Brain microvascular endothelial cell (primary cell): ENCODE measurements around the gene BCCIP.

Experiments
- DNase-seq: peaks from one replicate; pipeline ENCODE4 v3.0.0-alpha.2; 2020
- H3K27ac ChIP-seq: fragments of 250-450 bp; sonication (Bioruptor Pico); 2 replicates; pipeline ENCODE4 v1.5.1; 2020; ENCODE audit warnings: mild to moderate bottlenecking, moderate library complexity
- H3K27me3 ChIP-seq: fragments of 250-450 bp; sonication (Bioruptor Pico); replicated peaks from 2 replicates; pipeline ENCODE4 v1.5.1; 2020; ENCODE audit warnings: mild to moderate bottlenecking
- H3K36me3 ChIP-seq: fragments of 250-450 bp; sonication (Bioruptor Pico); replicated peaks from 2 replicates; pipeline ENCODE4 v1.5.1; 2020; ENCODE audit warnings: mild to moderate bottlenecking
- H3K4me3 ChIP-seq: 2 replicates; pipeline ENCODE4 v1.5.1; 2011; ENCODE audit warnings: low read depth, mild to moderate bottlenecking, control low read depth, low read length, moderate library complexity
- in situ Hi-C: cut with HindIII; loops from 2 replicates; pipeline ENCODE4 v1.10.0; 2017; ENCODE audit warnings: low sequenced_read_pairs, low pct_ligation_motif_present
- TF ChIP-seq, protein P1 (sequence below): IDR thresholded peaks from 2 replicates; pipeline ENCODE4 v1.5.1; 2011; ENCODE audit warnings: low read depth, mild to moderate bottlenecking, moderate library complexity, low read length, control low read depth, inconsistent platforms; ENCODE audit errors: missing control alignments

The BCCIP gene

DNA sequence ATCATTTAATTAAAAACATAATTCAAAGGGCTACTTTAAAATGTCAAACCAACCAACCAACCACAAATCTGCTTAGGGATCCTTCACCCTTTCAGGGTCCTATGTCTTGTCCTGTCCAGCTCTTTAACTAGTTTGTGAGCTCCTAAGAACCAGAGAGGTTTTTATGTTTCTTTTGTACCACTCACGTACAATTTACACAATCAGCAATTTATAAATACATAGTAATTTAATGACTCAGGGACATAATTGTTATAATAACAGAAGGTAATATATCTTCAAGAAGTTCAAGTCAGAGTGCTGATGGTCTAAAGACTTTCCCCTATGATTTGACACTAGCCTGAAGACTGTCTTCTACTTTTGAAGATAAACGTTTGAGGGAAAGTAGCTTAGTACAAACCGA lies 41.8 kb downstream of the BCCIP start:
- TF ChIP-seq, protein P1, sequence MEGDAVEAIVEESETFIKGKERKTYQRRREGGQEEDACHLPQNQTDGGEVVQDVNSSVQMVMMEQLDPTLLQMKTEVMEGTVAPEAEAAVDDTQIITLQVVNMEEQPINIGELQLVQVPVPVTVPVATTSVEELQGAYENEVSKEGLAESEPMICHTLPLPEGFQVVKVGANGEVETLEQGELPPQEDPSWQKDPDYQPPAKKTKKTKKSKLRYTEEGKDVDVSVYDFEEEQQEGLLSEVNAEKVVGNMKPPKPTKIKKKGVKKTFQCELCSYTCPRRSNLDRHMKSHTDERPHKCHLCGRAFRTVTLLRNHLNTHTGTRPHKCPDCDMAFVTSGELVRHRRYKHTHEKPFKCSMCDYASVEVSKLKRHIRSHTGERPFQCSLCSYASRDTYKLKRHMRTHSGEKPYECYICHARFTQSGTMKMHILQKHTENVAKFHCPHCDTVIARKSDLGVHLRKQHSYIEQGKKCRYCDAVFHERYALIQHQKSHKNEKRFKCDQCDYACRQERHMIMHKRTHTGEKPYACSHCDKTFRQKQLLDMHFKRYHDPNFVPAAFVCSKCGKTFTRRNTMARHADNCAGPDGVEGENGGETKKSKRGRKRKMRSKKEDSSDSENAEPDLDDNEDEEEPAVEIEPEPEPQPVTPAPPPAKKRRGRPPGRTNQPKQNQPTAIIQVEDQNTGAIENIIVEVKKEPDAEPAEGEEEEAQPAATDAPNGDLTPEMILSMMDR: no peak
- no peaks in the 10 kb centered on the region for H3K27me3 ChIP-seq
- H3K4me3 ChIP-seq: no peak overlapping the region
- H3K27ac ChIP-seq: no peak overlapping the region
- H3K36me3 ChIP-seq: peaks cover 13% of the 10 kb centered on the region
- DNase-seq: no peak
- in situ Hi-C loops: no loop called here

DNA sequence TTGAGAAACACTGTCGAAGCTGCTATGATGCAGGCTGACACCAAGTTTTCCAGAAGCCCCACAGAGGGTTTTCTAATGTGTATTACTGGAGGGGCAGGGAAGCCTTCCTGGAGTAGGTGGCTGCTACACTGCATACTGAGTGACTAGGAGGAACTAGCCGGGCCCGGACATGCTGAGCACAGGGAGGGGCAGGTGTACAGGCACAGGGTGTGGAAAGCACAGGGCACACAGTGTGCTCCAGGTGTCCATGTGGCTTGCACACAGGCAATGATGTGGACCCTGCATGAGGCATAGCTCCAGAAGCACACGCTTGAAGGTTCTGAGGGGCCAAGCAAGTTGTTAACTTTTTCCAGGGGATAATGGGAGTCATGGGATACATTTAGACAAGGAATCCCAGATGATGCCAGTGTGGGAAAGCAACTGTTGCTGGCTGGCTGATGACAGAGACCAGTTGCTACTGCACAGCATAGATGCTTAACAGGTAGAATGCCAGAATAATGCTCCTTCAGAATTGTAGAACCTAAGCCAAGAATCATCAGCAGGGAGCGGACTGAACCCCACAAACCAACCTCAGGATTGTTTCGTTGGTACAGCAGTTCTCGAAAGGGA lies 43.2 kb downstream of the BCCIP start:
- H3K36me3 ChIP-seq: peaks cover 13% of the 10 kb centered on the region
- no peak for DNase-seq
- in situ Hi-C loops: no loop called here

DNA sequence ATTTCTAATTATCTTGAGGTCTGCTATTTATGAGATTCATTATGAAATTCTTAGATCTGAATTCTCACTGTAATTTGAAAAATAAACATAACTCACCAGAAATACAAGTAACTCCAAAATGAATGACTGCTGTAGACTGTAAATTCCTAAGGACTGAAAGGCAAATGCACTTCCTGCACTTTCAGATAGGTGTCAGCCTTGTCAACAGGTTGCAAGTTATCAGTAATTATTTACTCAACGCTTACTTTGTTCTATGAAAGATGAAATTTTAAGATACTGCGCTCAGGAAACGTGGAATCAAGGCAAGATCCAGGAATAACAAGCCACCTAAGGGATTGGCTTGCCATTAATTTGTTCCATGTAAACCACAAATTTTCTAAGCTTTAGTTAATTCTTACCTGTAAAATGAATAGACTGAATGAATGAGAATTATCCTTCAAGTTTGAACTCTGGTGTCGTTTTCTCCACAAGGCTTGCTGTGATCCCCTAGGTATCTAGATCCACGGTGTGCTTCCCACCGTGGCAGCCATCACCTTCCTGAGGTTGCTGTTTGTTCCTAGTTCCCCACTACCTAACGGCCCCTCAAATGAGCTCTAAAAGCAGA lies 45.1 kb downstream of the BCCIP start:
- peak; percentile 49 for DNase-seq
- no peaks in the 10 kb centered on the region for H3K27me3 ChIP-seq
- peaks cover 13% of the 10 kb centered on the region for H3K36me3 ChIP-seq
- no peak overlapping the region for H3K4me3 ChIP-seq
- in situ Hi-C loops: no loop called here
- no peak overlapping the region for H3K27ac ChIP-seq
- TF ChIP-seq, protein P1: peak; percentile 79

More for the DNA sequence above, 43.2 kb downstream of the BCCIP start:
- TF ChIP-seq, protein P1: no peak
- Histone ChIP-seq H3K27me3 (no peaks in the 10 kb centered on the region), H3K27ac (no peak overlapping the region), H3K4me3 (no peak overlapping the region)

DNA sequence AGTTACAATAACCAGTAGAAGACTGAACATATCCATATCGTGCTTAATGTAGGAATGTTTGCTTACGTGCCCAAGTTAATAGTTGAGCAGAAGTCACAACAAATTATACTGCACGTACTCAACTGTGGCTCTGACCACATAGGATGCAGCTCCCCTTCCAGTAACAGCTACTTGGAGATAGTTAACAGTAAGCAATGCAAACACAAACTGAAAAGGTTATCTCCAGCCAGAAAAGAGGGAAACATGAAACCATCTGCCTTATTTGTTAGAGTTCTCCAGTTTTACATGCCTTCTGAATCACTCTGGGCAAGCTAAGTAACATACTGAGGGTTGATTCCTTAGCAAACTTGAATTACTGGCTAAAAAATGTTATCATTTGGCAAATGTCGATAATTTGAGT lies 48.0 kb downstream of the BCCIP start:
- Histone ChIP-seq H3K27ac (no peak overlapping the region), H3K4me3 (no peak overlapping the region), H3K36me3 (peaks cover 5% of the 10 kb centered on the region), H3K27me3 (no peaks in the 10 kb centered on the region)
- DNase-seq: no peak
- in situ Hi-C loops: no loop called here
- TF ChIP-seq, protein P1: no peak

DNA sequence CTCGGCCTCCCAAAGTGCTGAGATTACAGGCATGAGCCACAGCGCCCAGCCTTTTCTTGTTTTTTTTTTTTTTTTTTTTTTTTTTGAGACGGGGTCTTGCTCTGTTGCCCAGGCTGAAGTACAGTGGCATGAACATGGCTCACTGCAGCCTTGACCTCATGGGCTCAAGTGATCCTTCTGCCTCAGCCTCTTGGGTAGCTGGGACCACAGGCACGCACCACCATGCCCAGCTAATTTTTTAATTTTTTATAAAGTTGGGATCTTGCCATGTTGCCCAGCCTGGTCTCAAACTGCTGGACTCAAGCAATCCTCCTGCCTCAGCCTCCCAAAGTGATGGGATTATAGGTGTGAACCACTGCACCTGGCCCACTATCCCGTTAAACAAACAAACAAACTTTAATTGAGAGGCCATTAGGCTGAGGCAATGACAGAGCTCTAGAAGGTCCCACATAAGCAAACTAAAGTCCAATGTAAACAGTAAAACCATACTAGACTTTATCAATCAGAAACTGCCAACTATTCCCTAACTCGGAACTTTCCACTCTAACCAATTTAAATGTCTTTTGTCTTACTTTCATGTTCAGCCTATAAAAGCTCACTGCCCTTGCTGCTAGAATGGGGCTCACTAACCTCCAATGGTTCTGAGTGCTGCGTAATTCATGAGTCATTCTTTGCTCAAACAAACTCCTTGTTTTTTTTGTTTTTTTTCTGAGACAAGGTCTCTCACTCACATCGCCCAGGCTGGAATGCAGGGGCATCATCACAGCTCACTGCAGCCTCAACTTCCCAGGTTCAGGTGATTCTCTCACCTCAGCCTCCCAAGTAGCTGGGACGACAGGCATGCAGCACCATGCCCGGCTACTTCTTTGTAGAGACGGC lies 55.9 kb downstream of the BCCIP start:
- Histone ChIP-seq H3K27me3 (no peaks in the 10 kb centered on the region), H3K4me3 (no peak overlapping the region), H3K27ac (peak overlapping the region; percentile 49), H3K36me3 (no peaks in the 10 kb centered on the region)
- peak; percentile 88 for DNase-seq
- TF ChIP-seq, protein P1: no peak
- in situ Hi-C loops: no loop called here
